ENCODE measurements around the gene GNAZ.

GRCh38 chr22:23152238-23153114, 82.2 kb downstream of the GNAZ start:
- TF ChIP-seq CTCF (IDR thresholded peaks at IDR 0.05; ENCODE audit: poor library complexity, severe bottlenecking) (no peak), REST (IDR thresholded peaks at IDR 0.05; ENCODE audit: borderline replicate concordance) (no peak), EP300 (conservative IDR thresholded peaks at IDR 0.05; ENCODE audit: poor library complexity, severe bottlenecking) (no peak), RAD21 (conservative IDR thresholded peaks at IDR 0.05) (no peak), TAF1 (IDR thresholded peaks at IDR 0.05; ENCODE audit: low read depth) (no peak)
